Choroid plexus epithelial cell (primary cell): ENCODE data around the gene RFT1.

Experiments used
- DNase-seq: peaks from one replicate; pipeline ENCODE4 v3.0.0-alpha.2; 2010; ENCODE audit warnings: low read depth
- H3K4me3 ChIP-seq: 2 replicates; pipeline ENCODE4 v1.5.1; 2011; ENCODE audit warnings: low read depth, mild to moderate bottlenecking, control low read depth, low read length, moderate library complexity
- CTCF ChIP-seq: conservative IDR thresholded peaks from 2 replicates; pipeline ENCODE4 v1.5.1; 2011; ENCODE audit warnings: low read depth, mild to moderate bottlenecking, control low read depth, inconsistent platforms, low read length, moderate library complexity

RFT1 gene

GRCh38 chr3:53147151-53147902 is 17.1 kb upstream of the RFT1 start:
- TF ChIP-seq CTCF: no peak
- DNase-seq: no peak
- H3K4me3 ChIP-seq: no peak overlapping the region

GRCh38 chr3:53146319-53146891 is 16.2 kb upstream of the RFT1 start:
- TF ChIP-seq CTCF: no peak
- H3K4me3 ChIP-seq: no peak overlapping the region

GRCh38 chr3:53145713-53146080 is 15.5 kb upstream of the RFT1 start:
- no peak overlapping the region for H3K4me3 ChIP-seq
- DNase-seq: no peak
- TF ChIP-seq CTCF: no peak

More at GRCh38 chr3:53146319-53146891, 16.2 kb upstream of the RFT1 start:
- DNase-seq: no peak

- H3K4me3 ChIP-seq: no peak overlapping the region
- TF ChIP-seq CTCF: no peak
- no peak for DNase-seq
Observed at GRCh38 chr3:53144862-53145712, 14.9 kb upstream of the RFT1 start.

- H3K4me3 ChIP-seq: no peak overlapping the region
Observed at GRCh38 chr3:53144446-53144845, 14.2 kb upstream of the RFT1 start.

GRCh38 chr3:53142986-53143385 is 12.8 kb upstream of the RFT1 start:
- TF ChIP-seq CTCF: no peak
- DNase-seq: no peak
- no peak overlapping the region for H3K4me3 ChIP-seq

More at GRCh38 chr3:53144446-53144845, 14.2 kb upstream of the RFT1 start:
- DNase-seq: no peak
- TF ChIP-seq CTCF: no peak
